ENCODE data around the gene GRHL1. TPM values are rescaled to one million over a fixed set of nuclear protein-coding genes. Genes with fewer than 3 reads are reported as not detected.

The GRHL1 gene
- total RNA-seq, 2 experiments from 2014 or later, result 0.28 to 0.38 TPM

DNA sequence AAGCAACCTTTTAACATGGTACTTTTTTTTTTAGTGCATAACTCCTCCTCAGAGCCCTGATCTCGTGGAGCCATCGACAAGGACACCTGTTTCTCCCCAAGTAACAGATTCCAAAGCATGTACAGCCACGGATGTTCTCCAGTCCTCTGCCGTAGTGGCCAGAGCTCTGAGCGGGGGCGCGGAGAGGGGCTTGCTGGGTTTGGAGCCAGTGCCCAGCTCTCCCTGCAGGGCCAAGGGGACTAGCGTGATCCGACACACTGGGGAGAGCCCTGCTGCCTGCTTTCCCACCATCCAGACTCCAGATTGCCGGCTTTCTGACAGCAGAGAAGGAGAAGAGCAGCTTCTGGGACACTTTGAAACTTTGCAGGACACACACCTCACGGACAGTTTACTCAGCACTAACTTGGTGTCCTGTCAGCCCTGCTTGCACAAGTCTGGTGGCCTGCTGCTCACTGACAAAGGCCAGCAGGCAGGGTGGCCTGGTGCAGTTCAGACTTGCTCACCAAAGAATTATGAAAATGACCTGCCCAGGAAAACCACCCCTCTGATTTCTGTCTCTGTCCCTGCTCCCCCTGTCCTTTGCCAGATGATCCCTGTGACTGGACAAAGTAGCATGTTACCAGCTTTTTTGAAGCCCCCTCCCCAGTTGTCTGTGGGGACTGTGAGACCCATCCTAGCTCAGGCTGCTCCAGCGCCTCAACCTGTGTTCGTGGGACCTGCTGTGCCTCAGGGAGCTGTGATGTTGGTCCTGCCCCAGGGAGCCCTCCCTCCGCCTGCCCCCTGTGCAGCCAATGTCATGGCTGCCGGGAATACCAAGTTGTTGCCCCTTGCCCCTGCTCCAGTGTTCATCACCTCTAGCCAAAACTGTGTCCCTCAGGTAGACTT, 96.4 kb downstream of the GRHL1 start:
- peaks cover 47% of the 10 kb centered on the region for H3K36me3 Mint-ChIP-seq (ENCODE audit: low read depth)
- ChIA-PET POLR2A (interaction anchor here (0.6 to 3.0 kb wide), 4 partner anchors 63 to 1640 kb away, joined by 3 to 26 read pairs (median 5); no protein-coding TSS in a partner anchor), CTCF (interaction anchor here (0.6 to 9.4 kb wide), 23 partner anchors 9 to 432 kb away, joined by 3 to 107 read pairs (median 4); partner anchors contain the start of gene TAF1B)
- TF ChIP-seq, protein P1, sequence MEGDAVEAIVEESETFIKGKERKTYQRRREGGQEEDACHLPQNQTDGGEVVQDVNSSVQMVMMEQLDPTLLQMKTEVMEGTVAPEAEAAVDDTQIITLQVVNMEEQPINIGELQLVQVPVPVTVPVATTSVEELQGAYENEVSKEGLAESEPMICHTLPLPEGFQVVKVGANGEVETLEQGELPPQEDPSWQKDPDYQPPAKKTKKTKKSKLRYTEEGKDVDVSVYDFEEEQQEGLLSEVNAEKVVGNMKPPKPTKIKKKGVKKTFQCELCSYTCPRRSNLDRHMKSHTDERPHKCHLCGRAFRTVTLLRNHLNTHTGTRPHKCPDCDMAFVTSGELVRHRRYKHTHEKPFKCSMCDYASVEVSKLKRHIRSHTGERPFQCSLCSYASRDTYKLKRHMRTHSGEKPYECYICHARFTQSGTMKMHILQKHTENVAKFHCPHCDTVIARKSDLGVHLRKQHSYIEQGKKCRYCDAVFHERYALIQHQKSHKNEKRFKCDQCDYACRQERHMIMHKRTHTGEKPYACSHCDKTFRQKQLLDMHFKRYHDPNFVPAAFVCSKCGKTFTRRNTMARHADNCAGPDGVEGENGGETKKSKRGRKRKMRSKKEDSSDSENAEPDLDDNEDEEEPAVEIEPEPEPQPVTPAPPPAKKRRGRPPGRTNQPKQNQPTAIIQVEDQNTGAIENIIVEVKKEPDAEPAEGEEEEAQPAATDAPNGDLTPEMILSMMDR (IDR thresholded peaks at IDR 0.05), result no peak
- Histone ChIP-seq H3K9me3 (ENCODE audit: control insufficient read depth in 1 of 2, insufficient read depth in 1 of 2, low read length in 2 of 2) (no peaks in the 10 kb centered on the region), H3K36me3 (ENCODE audit: insufficient read depth, low read length) (peaks cover 22% of the 10 kb centered on the region), H3K4me1 (ENCODE audit: insufficient read depth, low read length) (peaks cover 20% of the 10 kb centered on the region), H3K4me3 (ENCODE audit: low read length) (no peak overlapping the region), H3K27ac (ENCODE audit: low read depth in 1 of 2, low read length in 2 of 2) (no peak overlapping the region), H3K27me3 (ENCODE audit: control insufficient read depth in 1 of 2, insufficient read depth in 2 of 2, low read length in 2 of 2) (no peaks in the 10 kb centered on the region)
- no peak overlapping the region for H3K27ac Mint-ChIP-seq
- no peak overlapping the region for H3K4me3 Mint-ChIP-seq
- no peak for DNase-seq
- ATAC-seq (ENCODE audit: poor library complexity), result no peak
- peaks cover 24% of the 10 kb centered on the region for H3K4me1 Mint-ChIP-seq (ENCODE audit: low read depth)
- H3K27me3 Mint-ChIP-seq, result no peaks in the 10 kb centered on the region
- intact Hi-C loops (cut with DNase I, micrococcal nuclease), result loop anchor here (1.0 to 10.0 kb wide), 9 partner anchors 64 to 1043 kb away; partner anchors contain the start of genes ADAM17 (in 1 of the 2), CPSF3 (in 1 of the 2), IAH1 (in 1 of the 2) and ITGB1BP1 (in 1 of the 2)
- no peaks in the 10 kb centered on the region for H3K9me3 Mint-ChIP-seq

DNA sequence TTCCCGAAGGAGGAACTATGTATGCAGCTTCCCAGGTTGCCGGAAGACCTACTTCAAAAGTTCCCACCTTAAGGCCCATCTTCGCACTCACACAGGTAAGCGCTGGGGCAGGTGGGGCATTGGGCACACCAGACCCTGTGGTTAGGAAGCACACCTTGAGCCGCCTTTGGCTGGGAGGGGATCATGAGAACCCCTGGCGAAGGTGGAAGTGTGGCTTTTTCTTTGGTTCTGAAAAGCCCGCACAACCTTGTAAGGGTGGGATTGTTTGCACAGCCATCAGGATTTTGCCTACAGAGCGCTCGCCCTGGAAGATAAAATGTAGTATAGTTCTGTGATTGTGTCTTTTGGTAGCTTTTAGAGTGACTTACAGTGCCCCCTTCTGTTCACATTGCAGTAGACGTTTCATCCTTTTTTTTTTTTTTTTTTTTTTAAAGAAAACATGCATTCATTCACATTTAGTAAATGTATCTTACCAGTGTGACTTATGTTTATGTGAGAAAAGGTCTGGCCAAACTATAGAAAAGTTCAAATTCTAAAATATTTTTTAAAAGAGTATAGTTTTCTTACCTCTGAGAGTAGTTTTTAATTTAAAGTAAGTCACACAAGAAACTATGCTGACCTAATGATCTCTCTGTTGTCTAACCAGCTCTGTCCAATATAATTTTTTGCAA, 97.1 kb downstream of the GRHL1 start:
- Histone ChIP-seq H3K9me3 (ENCODE audit: control insufficient read depth in 1 of 2, insufficient read depth in 1 of 2, low read length in 2 of 2) (no peaks in the 10 kb centered on the region), H3K27ac (ENCODE audit: low read depth in 1 of 2, low read length in 2 of 2) (no peak overlapping the region), H3K4me3 (ENCODE audit: low read length) (no peak overlapping the region), H3K36me3 (ENCODE audit: insufficient read depth, low read length) (peaks cover 24% of the 10 kb centered on the region), H3K27me3 (ENCODE audit: control insufficient read depth in 1 of 2, insufficient read depth in 2 of 2, low read length in 2 of 2) (no peaks in the 10 kb centered on the region), H3K4me1 (ENCODE audit: insufficient read depth, low read length) (peaks cover 19% of the 10 kb centered on the region)
- intact Hi-C loops (cut with DNase I, micrococcal nuclease), result loop anchor here (1.0 to 10.0 kb wide), 9 partner anchors 64 to 1044 kb away; partner anchors contain the start of genes ADAM17 (in 1 of the 2), CPSF3 (in 1 of the 2), IAH1 (in 1 of the 2) and ITGB1BP1 (in 1 of the 2)
- peak in 5 of 14 experiments; percentile 17 to 80 (median 68) for DNase-seq
- Mint-ChIP-seq H3K9me3 (no peaks in the 10 kb centered on the region), H3K36me3 (ENCODE audit: low read depth) (peaks cover 54% of the 10 kb centered on the region), H3K27ac (no peak overlapping the region), H3K27me3 (no peaks in the 10 kb centered on the region), H3K4me1 (ENCODE audit: low read depth) (peaks cover 23% of the 10 kb centered on the region), H3K4me3 (peak overlapping the region; percentile 3)
- POLR2A ChIA-PET, result interaction anchor here (0.6 to 3.0 kb wide), 4 partner anchors 64 to 1641 kb away, joined by 3 to 26 read pairs (median 5); no protein-coding TSS in a partner anchor
- TF ChIP-seq, protein P1 (IDR thresholded peaks at IDR 0.05), result peak; percentile 82
- CTCF ChIA-PET, result interaction anchor here (0.6 to 9.4 kb wide), 22 partner anchors 8 to 433 kb away, joined by 3 to 107 read pairs (median 4); partner anchors contain the start of gene TAF1B
- ATAC-seq (ENCODE audit: poor library complexity), result no peak

Other genes with a start within 250 kb of the GRHL1 start
- 10 to 100 TPM in 1 of 2 experiments, 1 to 10 TPM in 1; 9.9 to 10.8 TPM for gene TAF1B, start 108.2 kb upstream of the GRHL1 start, total RNA-seq
- 10 to 100 TPM; 26.7 to 29.6 TPM for gene KLF11, start 91.9 kb downstream of the GRHL1 start, total RNA-seq
- not detected for gene CYS1, start 128.7 kb downstream of the GRHL1 start, total RNA-seq
- 1 to 10 TPM; 1.4 to 1.6 TPM for gene RRM2, start 171.0 kb downstream of the GRHL1 start, total RNA-seq